SK-N-SH treated with all-trans-retinoic acid at 6 μM for 48 hours (cell line): ENCODE data around the gene ZSCAN4.

Experiments
- ATAC-seq: fragments of 200-7000 bp; cut with Tn5 transposase; 3 replicates; pipeline ENCODE4 v1.9.1; 2020; ENCODE audit warnings: mild to moderate bottlenecking, moderate library complexity
- BACH2 ChIP-seq: fragments of 250-450 bp; sonication (Bioruptor Pico); IDR thresholded peaks from 2 replicates; pipeline ENCODE4 v1.9.0; 2021; ENCODE audit warnings: mild to moderate bottlenecking, borderline replicate concordance
- CREB5 ChIP-seq: fragments of 250-450 bp; sonication (Bioruptor Pico); IDR thresholded peaks from 2 replicates; pipeline ENCODE4 v1.5.1; 2020; ENCODE audit warnings: low read depth, mild to moderate bottlenecking, moderate library complexity
- CSDC2 ChIP-seq: fragments of 250-450 bp; sonication (Bioruptor Pico); IDR thresholded peaks from 2 replicates; pipeline ENCODE4 v1.5.0; 2020; ENCODE audit warnings: mild to moderate bottlenecking, moderate library complexity
- ESRRG ChIP-seq: fragments of 250-450 bp; sonication (Bioruptor Pico); IDR thresholded peaks from 2 replicates; pipeline ENCODE4 v1.6.1; 2021; ENCODE audit warnings: mild to moderate bottlenecking
- GLIS3 ChIP-seq: fragments of 250-450 bp; sonication (Bioruptor Pico); IDR thresholded peaks from 2 replicates; pipeline ENCODE4 v1.5.0; 2020; ENCODE audit warnings: mild to moderate bottlenecking, moderate library complexity
- ISL1 ChIP-seq: fragments of 250-450 bp; sonication (Bioruptor Pico); IDR thresholded peaks from 2 replicates; pipeline ENCODE4 v2.1.2; 2022; ENCODE audit warnings: mild to moderate bottlenecking, moderate library complexity
- OSR1 ChIP-seq: fragments of 250-450 bp; sonication (Bioruptor Pico); IDR thresholded peaks from 2 replicates; pipeline ENCODE4 v1.8.0; 2022; ENCODE audit warnings: moderate library complexity, mild to moderate bottlenecking, inconsistent platforms
- PATZ1 ChIP-seq: fragments of 250-450 bp; sonication (Bioruptor Pico); IDR thresholded peaks from 2 replicates; pipeline ENCODE4 v1.8.0; 2020; ENCODE audit warnings: mild to moderate bottlenecking, moderate library complexity, borderline replicate concordance
- POU6F1 ChIP-seq: fragments of 250-450 bp; sonication (Bioruptor Pico); IDR thresholded peaks from 2 replicates; pipeline ENCODE4 v1.8.0; 2021; ENCODE audit warnings: low read depth, mild to moderate bottlenecking, moderate library complexity, borderline replicate concordance
- RARB ChIP-seq: fragments of 250-450 bp; sonication (Bioruptor Pico); IDR thresholded peaks from 2 replicates; pipeline ENCODE4 v1.8.0; 2021; ENCODE audit warnings: mild to moderate bottlenecking, moderate library complexity
- SNAI2 ChIP-seq: fragments of 250-450 bp; sonication (Bioruptor Pico); IDR thresholded peaks from 2 replicates; pipeline ENCODE4 v1.5.0; 2020; ENCODE audit warnings: mild to moderate bottlenecking, moderate library complexity
- TOX ChIP-seq: fragments of 250-450 bp; sonication (Bioruptor Pico); IDR thresholded peaks from 2 replicates; pipeline ENCODE4 v1.8.0; 2021; ENCODE audit warnings: mild to moderate bottlenecking, moderate library complexity, borderline replicate concordance
- TSHZ2 ChIP-seq: fragments of 250-450 bp; sonication (Bioruptor Pico); IDR thresholded peaks from 2 replicates; pipeline ENCODE4 v1.5.0; 2020; ENCODE audit warnings: mild to moderate bottlenecking, moderate library complexity
- ZC3H10 ChIP-seq: fragments of 250-450 bp; sonication (Bioruptor Pico); IDR thresholded peaks from 2 replicates; pipeline ENCODE4 v1.5.1; 2021; ENCODE audit warnings: mild to moderate bottlenecking, moderate library complexity
- ZFP3 ChIP-seq: fragments of 250-450 bp; sonication (Bioruptor Pico); IDR thresholded peaks from 2 replicates; pipeline ENCODE4 v1.5.0; 2020; ENCODE audit warnings: mild to moderate bottlenecking, moderate library complexity
- ZFP30 ChIP-seq: fragments of 450-650 bp; formaldehyde crosslinking; IDR thresholded peaks from 2 replicates; pipeline ENCODE4 v1.5.0; 2022; ENCODE audit warnings: mild to moderate bottlenecking, moderate library complexity
- ZNF565 ChIP-seq: fragments of 450-650 bp; formaldehyde crosslinking; conservative IDR thresholded peaks from 2 replicates; pipeline ENCODE4 v1.5.0; 2020; ENCODE audit warnings: low read depth, mild to moderate bottlenecking, moderate library complexity
- ZNF70 ChIP-seq: fragments of 450-650 bp; formaldehyde crosslinking; IDR thresholded peaks from 2 replicates; pipeline ENCODE4 v1.5.0; 2020; ENCODE audit warnings: mild to moderate bottlenecking, moderate library complexity
- ZNF8 ChIP-seq: fragments of 450-650 bp; formaldehyde crosslinking; IDR thresholded peaks from 2 replicates; pipeline ENCODE4 v1.5.0; 2020; ENCODE audit warnings: mild to moderate bottlenecking, moderate library complexity
- TF ChIP-seq, protein P1 (sequence below): fragments of 250-450 bp; sonication (Bioruptor Pico); IDR thresholded peaks from 2 replicates; pipeline ENCODE4 v1.5.1; 2021; ENCODE audit warnings: mild to moderate bottlenecking, moderate library complexity

Gene ZSCAN4

DNA sequence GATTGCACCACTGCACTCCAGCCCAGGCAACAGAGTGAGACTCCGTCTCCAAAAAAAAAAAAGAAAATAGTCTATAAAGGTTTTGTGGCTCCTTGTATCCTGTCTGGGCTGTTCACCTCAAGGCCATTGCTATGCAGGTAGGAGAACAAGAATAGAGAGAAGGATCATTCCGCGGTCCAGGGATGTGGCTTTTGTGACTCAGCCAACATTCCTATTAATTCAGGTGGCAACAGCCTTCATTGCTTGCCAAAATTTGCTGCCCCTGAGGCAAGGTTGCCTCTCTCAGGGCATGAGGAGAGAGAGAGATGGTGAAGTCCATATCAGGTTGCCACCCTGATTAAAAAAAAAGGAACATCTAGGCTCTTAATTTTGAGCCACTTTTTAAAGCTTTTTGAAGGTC, 21.0 kb downstream of the ZSCAN4 start:
- no peak for TF ChIP-seq ZNF565 (CRISPR knock-in tag)
- no peak for TF ChIP-seq ZNF70 (CRISPR knock-in tag)
- TF ChIP-seq GLIS3: no peak
- TF ChIP-seq CSDC2 (CRISPR knock-in tag): no peak
- no peak for TF ChIP-seq TOX (CRISPR knock-in tag)
- TF ChIP-seq PATZ1: no peak
- TF ChIP-seq TSHZ2 (CRISPR knock-in tag): no peak
- TF ChIP-seq, protein P1, sequence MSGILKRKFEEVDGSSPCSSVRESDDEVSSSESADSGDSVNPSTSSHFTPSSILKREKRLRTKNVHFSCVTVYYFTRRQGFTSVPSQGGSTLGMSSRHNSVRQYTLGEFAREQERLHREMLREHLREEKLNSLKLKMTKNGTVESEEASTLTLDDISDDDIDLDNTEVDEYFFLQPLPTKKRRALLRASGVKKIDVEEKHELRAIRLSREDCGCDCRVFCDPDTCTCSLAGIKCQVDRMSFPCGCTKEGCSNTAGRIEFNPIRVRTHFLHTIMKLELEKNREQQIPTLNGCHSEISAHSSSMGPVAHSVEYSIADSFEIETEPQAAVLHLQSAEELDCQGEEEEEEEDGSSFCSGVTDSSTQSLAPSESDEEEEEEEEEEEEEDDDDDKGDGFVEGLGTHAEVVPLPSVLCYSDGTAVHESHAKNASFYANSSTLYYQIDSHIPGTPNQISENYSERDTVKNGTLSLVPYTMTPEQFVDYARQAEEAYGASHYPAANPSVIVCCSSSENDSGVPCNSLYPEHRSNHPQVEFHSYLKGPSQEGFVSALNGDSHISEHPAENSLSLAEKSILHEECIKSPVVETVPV (CRISPR knock-in tag): no peak
- no peak for TF ChIP-seq ISL1 (CRISPR knock-in tag)
- no peak for TF ChIP-seq SNAI2
- TF ChIP-seq ZFP30 (CRISPR knock-in tag): no peak
- no peak for TF ChIP-seq ZNF8 (CRISPR knock-in tag)
- no peak for ATAC-seq

DNA sequence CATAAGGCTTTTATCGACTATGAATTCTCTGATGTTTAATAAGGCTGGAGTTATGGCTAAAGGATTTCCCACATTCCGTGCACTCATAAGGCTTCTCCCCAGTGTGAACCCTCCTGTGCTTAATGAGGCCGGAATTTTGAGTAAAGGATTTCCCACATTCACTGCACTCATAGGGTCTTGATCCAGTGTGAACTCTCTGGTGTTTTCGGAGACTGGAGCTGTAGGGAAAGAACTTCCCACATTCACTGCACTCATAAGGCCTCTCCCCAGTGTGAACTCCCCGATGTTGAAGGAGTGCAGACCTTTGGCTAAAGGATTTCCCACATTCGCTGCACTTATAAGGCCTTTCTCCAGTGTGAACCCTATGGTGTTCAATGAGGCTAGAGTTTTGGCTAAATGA, 32.9 kb downstream of the ZSCAN4 start:
- no peak for ATAC-seq
- TF ChIP-seq CREB5: no peak
- TF ChIP-seq BACH2 (CRISPR knock-in tag): no peak
- TF ChIP-seq ESRRG (CRISPR knock-in tag): no peak
- TF ChIP-seq ZNF565 (CRISPR knock-in tag): no peak
- TF ChIP-seq ZFP3: no peak
- TF ChIP-seq, all 23 proteins: peak for 0

DNA sequence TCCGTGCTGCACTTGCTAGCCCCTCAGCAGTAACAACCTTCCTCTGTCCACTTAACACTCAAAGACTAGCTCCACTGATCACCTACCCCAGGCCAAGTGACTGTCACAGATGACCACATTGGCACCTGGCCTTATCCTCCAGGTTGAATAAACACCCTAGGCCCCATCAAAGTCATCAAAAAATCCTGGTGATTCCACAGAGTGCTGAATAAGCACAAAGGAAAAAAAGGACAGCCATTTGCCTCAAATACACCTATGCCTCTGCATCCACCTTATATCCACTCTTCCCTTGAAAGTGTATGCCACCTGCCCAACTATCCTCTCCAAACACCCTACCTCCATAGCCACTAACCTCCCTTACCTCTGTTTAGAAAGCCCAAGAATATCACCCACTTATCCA, 37.6 kb downstream of the ZSCAN4 start:
- TF ChIP-seq, protein P1 (CRISPR knock-in tag): no peak
- TF ChIP-seq ZNF8 (CRISPR knock-in tag) (no peak), OSR1 (CRISPR knock-in tag) (no peak), CSDC2 (CRISPR knock-in tag) (no peak), GLIS3 (no peak), ZC3H10 (CRISPR knock-in tag) (no peak), ESRRG (CRISPR knock-in tag) (no peak), ZFP3 (no peak), BACH2 (CRISPR knock-in tag) (no peak), ISL1 (CRISPR knock-in tag) (no peak), SNAI2 (no peak)
- no peak for ATAC-seq

DNA sequence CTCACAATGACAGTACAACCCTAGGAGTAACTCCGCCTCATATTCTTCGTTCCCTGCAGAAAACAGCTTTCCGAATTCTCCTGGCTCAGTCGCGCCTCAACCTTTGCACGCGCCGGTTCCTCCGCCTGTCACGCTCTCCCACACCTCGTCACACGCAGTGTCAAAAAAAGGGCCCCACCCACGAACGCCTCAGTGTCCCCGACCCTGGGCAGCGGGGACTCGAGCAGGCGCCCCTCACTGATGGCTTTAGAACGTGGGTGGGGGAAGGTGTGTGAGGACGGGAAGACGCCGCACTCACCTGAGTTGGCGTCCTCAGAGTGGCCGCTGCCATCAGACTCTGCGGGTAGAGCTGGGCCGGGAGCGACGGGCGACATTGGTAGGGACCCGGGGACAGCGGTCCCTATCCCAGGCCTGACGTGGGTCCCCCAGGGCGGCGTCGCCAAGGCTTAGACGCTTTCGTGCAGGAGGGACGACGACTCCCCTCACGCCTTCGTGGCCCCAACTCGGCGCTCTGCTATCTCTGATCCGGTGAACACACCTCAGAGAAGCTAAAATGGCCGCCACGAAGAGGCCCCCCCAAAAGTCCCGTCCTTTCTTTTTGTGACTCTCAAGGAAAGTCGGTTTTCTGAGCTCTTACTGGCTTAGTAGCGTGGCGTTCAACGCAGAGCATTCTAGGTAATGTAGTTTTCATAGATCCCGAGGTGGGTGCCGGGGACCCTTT, 40.1 kb downstream of the ZSCAN4 start, which contains the start of gene ZNF154:
ZNF154 (minus strand) TSS at position 564 of the 721 bp plus-strand sequence; CDS start at position 331, 233 bp downstream.
- ATAC-seq: no peak
- TF ChIP-seq CREB5 (no peak), RARB (CRISPR knock-in tag) (no peak), GLIS3 (no peak), TSHZ2 (CRISPR knock-in tag) (no peak), TOX (CRISPR knock-in tag) (no peak), POU6F1 (no peak), ISL1 (CRISPR knock-in tag) (no peak), ZNF70 (CRISPR knock-in tag) (no peak), ZFP3 (no peak)
